T47D (cell line): ENCODE data around the gene STIM1.

ENCODE experiments used
- DNase-seq, 2 experiments: peaks; one replicate each; pipeline versions ENCODE4 v3.0.0 to v3.0.0-alpha.2; 2011 to 2012; ENCODE audit warnings: low read depth in 1 of 2, low spot score in 1 of 2
- JUND ChIP-seq: IDR thresholded peaks from 2 replicates; pipeline ENCODE4 v1.6.1; 2012; ENCODE audit warnings: low read depth
- in situ Hi-C: cut with HindIII; loops from 2 replicates; pipeline ENCODE4 v1.10.0; 2016; ENCODE audit warnings: low sequenced_read_pairs, low pct_unique_long_range_greater_than_20kb

The STIM1 gene

DNA sequence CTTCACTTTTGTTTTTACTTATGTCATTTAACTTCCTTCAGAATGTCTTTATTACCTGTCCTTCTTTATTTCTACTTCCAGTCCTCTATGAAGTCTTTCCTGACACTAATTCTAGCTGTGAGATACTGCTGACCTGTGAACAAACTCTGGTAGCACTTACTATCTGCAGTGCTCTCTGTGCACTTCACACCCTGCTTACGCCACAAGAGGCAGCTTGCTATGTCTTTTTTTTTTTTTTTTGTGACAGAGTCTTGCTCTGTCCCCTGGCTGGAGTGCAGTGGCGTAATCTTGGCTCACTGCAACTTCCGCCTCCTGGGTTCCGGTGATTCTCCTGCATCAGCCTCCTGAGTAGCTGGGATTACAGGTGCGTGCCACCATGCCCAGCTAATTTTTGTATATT is 10.7 kb downstream of the STIM1 start:
- no peak for TF ChIP-seq JUND
- in situ Hi-C loops, result no loop called here
- DNase-seq, result no peak

DNA sequence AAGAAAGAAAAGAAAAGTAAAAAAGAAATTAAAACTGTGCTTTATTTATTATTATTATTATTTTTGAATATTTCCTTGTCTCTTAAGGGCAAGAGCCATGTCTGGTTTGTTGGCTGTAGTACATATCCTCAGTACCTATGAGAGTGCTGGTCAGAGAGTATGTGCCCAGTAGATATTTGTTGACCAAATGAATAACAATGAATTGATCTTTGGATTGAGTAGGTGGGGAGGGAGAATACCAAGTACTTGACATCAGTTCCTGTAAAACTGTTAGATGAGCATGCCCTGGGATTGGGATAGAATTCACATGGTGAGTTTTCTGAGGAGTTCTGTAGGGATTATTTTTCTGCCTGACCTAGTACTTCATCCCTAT is 11.4 kb downstream of the STIM1 start:
- DNase-seq, result no peak
- no peak for TF ChIP-seq JUND
- in situ Hi-C loops, result no loop called here

DNA sequence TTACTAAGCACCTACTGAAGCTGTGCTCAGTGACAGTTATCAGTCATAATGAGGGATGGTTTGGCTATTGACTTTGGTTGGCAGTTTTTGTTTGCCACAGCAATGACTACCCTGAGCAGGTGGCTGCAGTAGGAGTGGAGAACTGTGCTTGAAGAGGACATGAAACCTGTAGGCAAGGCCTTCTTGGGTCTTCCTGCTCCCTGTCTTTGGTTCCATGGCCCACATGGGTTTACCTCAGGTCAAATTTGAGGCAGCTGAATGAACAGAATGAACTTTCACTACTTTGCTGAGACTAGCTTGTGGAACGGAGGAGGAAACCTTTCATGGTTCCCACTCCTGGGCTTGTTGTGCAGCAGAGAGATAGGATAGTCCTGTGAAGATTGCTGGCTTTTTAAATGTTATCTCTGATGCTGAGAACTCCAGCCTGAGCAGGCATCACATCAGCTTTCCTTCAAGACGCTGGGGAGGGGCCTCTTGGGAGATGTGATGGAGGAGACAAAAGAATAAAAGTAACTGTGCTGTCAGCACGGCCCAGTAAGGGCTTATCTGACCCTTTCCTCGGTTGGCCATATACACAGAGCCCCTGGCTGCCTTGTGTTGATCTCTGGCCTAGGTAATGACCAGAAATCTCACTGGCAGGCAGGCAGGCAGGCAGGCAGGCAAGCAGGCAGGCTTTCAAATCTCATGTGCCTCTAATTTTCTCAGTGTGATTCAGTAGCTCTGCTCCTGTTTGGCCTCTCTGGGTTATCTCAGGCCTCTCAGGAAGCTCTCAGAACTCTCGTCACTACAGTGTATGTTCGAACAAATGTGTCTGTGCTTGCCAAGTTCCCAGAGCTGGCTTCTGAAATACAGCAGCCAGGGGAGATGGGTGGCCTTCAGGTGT is 12.0 kb downstream of the STIM1 start:
- no peak for DNase-seq

DNA sequence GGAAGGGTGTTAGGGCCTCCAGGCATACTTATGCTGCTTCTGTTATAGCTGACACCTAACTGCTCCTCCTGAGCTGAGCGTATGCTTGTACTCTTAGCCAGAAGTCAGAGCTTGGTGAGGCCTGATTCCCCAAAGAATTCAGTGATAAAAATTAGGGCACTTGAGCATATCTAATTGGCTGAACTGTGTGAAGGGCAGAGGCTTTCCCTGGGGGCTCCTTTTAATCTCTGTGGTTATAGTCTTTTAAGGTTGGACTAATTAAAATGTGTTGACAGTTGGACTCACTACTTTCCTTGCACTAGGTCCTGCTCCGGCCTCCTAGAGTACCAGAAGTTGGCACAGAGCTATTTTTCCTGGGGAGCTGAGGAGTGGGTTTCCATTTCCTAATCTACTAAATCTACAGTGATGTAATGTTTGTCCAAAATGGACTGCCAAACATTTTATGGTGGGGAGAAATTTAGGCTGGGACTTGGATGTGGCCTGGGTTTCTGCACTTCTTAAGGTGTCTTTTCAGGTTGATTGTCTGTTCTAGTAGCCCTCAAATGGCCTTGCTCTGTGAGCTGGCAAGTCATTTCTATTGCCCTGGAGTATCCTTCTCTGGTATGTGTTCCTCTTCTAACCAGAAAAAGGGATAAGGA is 18.4 kb downstream of the STIM1 start:
- TF ChIP-seq JUND, result no peak
- in situ Hi-C loops, result no loop called here
- DNase-seq, result no peak

More for the DNA sequence above, 12.0 kb downstream of the STIM1 start:
- in situ Hi-C loops, result no loop called here
- TF ChIP-seq JUND, result no peak

DNA sequence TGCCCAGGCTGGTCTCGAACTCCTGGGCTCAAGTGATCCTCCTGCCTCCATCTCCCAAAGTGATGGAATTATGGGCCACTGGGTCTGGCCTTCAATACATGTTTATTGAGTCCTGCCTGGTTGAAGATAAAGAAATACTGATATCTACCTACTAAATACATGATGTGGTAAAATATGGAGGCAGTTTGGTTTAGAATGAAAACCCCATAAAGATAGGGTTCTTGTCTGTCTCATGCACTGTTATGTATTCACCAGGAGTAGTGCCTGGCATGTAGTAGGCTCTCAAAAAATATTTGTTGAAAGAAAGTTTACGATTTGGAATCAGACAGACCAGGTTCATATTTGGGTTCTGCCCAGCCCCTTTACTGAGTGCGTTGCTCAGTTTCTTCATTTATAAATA is 21.1 kb downstream of the STIM1 start:
- no peak for TF ChIP-seq JUND
- no peak for DNase-seq
- in situ Hi-C loops, result no loop called here

DNA sequence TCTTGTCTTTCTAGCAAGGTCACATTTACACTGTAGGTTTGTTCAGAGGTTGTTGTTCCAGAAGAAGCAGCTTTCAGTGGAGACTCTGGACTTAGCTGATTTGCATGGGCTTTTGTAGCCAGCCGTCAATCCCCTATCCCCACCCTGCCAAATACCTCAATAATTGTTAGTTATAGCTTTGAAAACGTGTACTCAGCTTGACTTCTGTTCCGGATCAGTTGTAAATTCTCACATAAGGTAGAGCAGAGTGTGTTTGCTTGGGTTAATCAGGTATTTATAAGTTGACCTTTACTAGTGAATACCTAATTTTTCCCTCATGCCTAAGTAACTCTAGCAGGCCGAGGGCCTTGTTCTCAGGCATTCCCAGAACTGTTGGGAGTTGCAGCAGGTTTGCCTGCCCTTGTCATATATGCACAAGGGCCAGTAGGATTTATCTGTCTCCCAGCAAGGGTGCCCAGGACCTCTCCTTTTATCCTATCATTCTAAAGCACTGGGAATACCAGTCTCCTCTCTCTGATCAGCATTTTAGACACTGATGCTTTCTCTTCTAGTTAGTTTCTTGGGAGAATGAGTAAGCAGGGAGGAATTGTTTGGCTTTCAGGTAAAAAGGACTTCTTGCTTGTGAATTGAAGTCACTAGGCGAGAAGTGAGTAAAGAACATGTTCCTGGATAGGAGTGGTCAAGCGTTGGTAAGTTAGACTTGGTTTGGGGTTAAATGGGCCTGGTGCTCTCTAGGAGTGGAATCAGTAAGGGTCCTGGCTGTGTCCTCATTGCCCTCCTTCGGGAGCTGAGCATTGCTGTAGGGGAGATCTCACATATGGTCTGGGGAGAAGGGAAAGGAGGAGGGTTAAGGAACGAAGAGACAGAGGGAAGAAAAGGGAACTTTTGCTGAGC is 22.1 kb downstream of the STIM1 start:
- DNase-seq, result no peak
- no peak for TF ChIP-seq JUND
- in situ Hi-C loops, result no loop called here

DNA sequence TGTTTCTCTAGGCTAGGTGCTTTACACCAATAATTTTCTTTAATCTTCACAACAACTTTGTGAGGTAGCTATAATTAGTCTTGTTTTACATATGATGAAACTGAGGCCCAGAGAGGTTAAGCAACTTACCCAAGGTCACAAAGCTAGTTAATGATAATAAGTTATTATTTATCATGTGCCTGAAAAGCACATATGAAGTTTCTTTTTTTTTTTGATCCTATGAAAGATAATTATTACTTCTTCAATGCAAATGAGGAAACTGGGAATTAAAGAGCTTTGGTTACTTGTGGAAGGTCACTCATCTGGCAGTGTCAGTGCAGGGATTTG is 22.8 kb downstream of the STIM1 start:
- TF ChIP-seq JUND, result no peak
- DNase-seq, result no peak
- in situ Hi-C loops, result no loop called here

DNA sequence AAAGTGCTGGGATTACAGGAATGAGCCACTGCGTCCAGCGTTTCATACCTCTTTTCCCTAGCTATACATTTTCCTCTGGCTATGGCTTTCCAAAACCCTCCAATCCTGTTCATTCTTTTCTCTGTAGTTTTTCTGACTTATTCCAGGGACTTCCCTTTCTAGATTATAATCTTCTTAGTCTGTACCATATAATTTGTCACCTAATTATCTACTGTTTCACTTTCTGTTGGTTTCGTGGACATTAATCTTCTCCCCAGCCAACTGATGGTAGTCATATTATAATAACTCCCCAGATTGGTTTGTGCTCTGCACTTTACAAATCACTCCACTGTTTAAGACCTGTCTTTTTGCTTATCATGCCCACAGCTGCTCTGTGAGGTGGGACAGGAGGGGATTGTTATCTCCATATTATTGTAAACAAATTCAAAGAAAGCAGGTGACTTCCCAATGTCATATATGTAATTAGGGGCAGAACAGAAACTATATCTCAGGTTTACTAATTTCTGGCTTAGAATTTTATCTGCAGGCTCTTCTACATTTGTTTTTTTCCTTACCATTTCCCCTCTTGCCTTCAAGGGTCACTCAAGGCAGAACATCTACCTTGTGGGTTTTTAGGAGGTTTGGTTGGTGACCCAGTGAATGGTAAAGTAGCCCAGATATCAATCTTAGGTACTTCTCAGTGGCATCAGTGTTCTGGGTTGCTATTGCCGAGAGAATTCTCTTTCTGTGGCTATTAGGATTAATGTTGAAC is 23.9 kb downstream of the STIM1 start:
- no peak for TF ChIP-seq JUND
- in situ Hi-C loops, result no loop called here
- DNase-seq, result no peak

DNA sequence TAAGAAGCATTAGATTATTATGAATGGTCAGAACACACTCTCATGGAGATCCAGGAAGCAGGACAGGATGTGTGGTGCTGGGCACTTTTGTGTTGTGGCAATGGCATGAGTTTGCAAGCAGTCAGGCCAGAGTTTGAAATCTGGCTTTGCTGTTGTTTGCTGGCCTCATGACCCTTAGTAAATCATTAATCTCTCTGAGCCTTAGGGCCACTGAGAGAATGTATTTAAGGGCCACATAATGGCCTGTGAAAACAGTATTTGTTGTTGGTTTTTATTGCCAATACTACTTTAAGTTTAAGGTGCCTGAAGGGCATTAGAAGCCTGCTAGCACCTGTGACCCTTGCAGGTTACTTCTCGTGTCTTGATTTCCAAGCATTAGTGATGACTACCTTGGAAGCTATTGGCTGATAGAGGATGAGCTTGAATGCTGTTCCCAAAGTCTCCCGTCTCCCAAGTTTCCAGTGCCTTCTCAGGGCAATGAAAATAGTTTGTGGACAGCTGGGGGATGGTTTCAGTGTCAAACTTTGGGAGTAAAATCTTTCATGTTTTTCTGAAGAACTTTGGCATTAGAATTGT is 24.6 kb downstream of the STIM1 start:
- in situ Hi-C loops, result no loop called here
- TF ChIP-seq JUND, result no peak

DNA sequence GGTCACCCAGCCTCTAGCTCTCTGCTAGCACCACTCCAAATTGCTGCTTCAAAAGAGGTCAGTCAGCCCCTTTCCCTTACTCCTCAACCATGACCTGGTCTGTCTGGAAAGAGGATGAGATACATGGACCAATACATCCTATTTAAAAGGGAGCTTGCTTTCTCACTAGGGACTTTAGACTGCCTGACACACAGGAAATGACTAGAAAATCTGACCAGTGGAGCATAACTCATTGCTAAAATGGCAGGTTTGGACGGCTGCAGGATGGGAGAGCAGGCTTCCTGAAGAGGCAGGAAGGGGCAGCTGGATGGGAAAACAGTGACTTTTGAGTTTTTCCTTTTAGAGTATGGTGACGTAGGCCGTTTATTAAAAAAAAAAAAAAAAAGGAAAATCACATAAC is 25.3 kb downstream of the STIM1 start:
- in situ Hi-C loops, result no loop called here
- no peak for DNase-seq
- no peak for TF ChIP-seq JUND

More for the DNA sequence above, 24.6 kb downstream of the STIM1 start:
- DNase-seq, result no peak

DNA sequence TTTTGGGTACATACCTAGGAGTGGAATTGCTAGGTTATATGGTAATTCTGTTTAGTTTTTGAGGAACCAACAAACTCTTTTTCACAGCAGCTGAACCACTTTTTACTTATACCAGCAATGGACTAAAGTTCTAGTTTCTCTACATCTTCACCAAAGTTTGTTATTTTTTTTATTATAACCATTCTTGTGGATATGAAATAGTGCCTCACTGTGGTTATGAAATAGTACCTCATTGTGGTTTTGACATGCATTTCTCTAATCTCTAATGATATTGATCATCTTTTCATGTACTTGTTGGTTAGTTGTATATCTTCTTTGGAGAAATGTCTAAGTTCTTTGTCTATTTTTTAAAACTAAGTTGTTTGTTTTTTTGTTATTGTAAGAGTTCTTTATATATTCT is 27.2 kb downstream of the STIM1 start:
- in situ Hi-C loops, result no loop called here
- no peak for DNase-seq
- no peak for TF ChIP-seq JUND

DNA sequence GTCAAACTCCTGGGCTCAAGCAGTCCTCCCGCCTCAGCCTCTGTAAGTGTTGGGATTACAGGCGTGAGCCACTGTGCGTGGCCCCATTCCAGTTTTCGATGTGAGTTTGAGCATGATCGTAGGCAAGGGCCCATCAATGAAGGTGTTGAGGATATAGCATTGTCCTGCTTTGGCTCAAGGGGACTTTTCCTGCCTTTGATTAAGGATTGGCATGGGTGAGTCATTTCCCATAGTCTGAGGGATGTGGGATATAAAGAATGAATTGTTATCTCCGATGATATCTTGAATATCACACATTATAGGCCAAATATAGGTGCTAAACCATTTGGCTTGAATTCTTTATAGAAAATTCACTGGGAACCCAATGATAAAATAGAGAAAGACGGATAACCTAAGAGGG is 30.4 kb downstream of the STIM1 start:
- in situ Hi-C loops, result no loop called here
- no peak for TF ChIP-seq JUND
- DNase-seq, result no peak
